GM19452 (cell line): ENCODE results near the gene KCNIP3.
"Not testable (repeated sequence)": the region's sequence is repeated elsewhere in the genome, so short reads cannot be mapped to it uniquely, and the experiment has no call there.

Experiments used
- ATAC-seq: cut with Tn5 transposase; IDR thresholded peaks from one replicate; pipeline ENCODE4 v1.9.1; 2021; ENCODE audit not compliant: unreplicated experiment

Gene KCNIP3

DNA sequence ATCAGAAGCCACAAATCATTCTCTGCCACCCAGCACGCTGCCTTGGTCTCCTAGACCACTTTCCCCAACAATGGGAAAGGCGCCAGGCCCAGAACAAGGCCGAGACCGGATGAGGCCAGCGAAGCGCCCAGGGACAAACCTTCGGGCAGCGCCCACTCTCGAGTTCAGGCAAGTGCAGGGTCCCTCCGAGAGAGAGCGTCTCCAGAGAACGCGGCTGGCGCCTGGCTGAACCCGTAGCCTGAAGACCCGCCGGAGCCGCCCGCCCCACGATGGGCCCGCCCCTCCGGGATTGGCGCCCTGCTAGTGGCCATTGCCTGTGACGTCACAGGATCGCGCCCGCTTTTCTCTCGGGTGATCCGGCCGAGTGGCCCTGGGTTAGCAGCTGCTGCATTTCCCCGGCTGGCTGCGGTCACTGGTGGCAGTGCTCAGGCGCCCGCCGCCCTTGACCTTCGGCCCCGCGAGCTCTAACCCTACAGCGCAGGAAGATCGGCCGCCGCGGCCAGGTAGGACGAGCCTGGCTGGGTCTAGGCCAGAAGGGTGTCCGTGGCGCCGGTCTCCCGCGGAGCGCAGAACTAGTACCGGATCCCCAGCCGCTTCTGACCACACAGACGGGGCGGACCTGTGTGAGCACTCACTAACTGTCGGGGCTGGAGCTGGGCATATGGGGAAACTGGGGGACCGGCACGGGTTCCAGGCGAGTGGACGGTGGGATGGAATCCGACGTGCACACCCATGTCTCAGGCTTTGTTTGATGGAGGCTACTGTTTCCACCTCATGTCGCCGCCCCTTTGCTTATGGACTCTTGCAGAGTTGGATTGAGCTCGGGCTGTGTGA lies 105.4 kb downstream of the KCNIP3 start, which contains the start of gene FAHD2A:
TSS of gene FAHD2A (plus strand) at position 339 of the 834 bp plus-strand sequence. CDS start 2,851 bp downstream, outside the sequence.
- peak; percentile 95 for ATAC-seq

DNA sequence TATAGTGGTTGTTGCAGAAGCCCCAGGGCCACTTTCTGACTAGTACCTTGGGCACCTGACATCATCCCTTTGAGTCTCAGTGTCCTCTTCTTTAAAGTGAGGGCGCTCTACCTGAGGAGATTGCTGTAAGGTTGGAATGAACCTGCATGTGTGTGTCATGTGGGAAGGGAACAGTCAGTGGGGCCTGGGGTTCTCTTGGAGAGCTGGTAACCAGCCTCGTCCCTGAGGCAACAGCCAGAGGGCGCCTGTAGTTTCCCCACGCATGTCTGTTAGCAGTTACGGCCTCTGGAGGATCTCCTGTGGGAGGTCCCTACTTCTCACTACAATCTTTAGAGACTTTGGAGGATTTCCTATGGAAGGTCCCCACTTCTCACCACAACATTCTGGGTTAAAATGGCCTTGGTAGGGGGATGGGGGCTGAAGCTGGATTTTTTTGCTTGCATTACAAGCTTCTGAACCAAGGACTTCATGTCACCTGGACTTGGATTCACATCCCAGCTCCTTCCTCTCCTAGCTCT lies 106.1 kb downstream of the KCNIP3 start:
- ATAC-seq = peak; percentile 19

DNA sequence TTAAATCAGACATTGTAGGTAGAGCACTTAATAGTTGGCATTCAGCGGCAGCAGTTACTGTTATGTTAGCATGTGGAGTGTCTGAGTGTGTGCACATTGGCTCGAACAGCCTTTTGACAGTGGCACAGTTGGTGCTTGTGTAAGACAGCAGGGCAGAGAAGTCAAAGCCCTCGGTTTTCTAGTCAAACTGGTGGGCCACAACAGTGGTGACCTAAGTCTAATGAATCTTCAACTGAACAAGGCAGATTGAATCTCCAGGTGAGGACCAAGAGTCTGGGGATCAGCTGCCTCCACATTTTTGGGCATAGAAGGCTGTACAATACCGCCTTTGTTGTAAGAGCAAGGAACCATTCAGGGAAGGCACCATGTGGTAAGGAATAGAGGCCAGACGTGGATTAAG lies 106.7 kb downstream of the KCNIP3 start:
- ATAC-seq = not testable (repeated sequence)

DNA sequence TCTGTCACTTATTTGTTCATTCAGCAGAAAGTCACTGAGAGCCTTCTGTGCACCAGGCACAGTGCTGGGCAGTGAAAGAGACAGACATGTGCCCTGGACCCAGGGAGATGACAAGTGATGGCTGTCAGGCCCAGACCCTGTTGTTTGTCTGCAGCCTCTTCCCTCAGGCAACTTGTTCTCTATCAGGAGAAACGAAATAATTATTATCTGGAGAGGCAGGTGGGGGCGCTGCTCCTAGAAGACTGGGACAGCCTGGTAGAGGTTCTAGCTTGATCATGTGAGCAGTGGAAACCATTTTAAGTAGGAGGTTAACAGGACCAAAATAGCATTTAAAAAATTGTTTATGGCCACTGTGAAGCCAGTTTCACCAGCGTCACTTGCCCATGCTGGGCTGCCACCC lies 107.5 kb downstream of the KCNIP3 start:
- ATAC-seq = not testable (repeated sequence)

DNA sequence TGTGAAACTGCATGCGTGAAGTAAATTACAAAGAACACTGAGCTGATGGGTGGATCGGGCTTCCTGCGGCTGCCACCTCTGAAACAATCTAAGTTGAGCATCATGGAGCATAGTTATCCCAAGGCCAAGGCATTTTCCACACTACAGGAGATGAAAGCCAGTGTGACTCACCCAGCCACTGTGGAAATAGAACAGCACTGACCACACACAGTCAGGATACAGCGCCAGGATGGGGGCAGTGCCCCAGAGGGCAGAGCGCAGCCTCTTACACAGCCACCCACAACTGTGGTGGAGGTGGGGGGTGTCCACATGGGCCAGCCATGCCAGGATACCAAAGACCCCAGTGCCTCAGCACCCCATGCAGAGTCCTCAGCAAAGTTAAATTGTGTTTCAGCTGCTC lies 114.1 kb downstream of the KCNIP3 start:
- not testable (repeated sequence) for ATAC-seq

DNA sequence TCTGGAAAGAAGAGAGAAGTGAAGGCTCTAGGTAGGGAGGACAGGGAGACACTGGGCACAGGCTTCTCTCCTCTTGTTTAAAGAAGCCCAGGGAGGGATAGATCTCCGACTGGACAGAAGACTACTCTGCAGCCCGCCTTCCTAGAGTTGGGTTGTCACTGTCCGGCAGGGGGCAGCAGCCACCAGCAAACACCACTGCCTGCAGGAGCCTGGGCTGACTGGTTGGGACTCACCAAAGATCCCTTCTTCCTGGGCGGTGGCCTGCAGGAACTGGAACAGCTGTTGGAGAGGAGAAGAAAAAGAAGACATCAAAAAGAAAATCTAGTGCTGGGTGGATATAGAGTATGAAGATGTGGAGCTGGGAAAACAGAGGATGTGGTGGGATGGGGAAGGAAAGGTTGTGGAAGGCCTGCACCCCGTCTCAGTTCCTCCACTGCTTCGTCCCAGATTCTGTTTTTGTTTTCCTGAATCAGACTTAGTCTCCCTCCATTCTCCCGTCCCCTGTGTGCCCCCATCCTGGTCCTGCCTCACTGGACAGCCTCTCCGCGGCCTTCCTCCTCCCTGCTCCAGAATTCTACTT lies 117.0 kb downstream of the KCNIP3 start:
- not testable (repeated sequence) for ATAC-seq

DNA sequence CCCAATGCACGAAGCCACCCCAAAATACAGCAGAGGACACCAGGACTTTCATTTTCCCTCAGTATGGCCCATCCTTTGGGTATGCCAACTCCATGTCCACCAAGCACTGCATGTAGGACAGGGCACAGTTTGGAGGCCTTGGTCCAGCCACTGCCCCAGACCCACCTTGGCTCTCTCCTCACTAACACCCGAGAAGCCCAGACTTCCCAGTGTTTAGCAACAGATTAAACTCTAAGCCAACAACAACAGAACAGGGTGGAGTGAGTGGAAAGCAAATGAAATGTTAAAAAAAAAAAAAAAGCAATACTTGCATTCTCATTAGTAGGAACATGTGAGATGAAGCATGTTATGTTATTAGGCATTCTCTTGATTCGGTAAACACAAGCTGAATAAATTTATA lies 118.0 kb downstream of the KCNIP3 start:
- ATAC-seq = not testable (repeated sequence)

DNA sequence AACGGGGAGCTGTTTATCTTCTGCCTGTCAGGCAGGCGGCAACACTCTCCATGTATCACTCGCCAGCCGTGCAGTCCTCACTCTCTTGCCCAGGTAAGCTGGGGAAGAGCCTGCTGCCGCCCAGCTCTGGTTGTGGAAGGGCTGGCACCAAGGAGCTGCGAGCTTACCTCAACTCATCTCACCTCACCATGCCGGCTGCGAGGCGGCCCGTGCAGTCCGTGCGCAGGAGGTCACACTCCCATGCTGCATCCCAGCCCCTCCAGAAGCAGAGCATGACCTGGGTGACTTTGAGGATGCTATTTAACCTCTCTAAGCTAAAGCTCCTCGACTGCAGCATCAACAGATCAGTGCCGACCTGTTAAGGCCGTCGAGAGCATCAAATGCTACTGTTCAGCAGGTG lies 118.4 kb downstream of the KCNIP3 start:
- not testable (repeated sequence) for ATAC-seq

DNA sequence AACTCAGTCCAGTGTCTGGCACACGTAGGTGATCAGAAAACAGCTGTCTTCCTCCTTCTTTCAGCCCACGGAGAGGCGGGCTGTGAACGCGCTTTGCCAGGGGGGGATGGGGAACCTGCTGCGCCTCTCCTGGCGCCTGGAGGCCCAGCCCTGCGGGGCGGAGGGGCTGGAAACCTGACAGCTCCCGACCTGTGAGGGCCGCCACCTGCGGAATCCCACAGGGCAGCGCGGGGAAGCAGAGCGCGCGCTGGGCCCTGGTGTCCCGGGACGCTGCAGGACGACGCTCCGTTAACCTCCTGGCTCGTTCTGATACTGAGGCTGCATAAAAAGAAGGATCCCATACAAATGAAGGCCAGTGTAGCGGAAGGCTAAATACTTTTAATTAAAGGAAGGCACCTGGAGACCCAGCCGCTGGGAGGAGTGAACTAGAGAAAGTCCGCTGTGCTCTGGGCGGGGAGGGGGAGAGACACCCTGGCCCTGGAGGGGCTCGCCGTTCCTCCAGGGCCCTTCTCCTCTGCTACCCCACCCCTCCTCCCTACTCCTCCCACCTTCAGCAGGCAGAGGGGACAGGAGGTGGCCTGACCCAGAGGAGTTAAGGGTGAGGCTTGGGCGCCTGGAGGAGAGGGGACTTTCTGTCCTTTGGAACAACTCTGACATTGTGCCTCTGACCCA lies 130.2 kb downstream of the KCNIP3 start:
- not testable (repeated sequence) for ATAC-seq

DNA sequence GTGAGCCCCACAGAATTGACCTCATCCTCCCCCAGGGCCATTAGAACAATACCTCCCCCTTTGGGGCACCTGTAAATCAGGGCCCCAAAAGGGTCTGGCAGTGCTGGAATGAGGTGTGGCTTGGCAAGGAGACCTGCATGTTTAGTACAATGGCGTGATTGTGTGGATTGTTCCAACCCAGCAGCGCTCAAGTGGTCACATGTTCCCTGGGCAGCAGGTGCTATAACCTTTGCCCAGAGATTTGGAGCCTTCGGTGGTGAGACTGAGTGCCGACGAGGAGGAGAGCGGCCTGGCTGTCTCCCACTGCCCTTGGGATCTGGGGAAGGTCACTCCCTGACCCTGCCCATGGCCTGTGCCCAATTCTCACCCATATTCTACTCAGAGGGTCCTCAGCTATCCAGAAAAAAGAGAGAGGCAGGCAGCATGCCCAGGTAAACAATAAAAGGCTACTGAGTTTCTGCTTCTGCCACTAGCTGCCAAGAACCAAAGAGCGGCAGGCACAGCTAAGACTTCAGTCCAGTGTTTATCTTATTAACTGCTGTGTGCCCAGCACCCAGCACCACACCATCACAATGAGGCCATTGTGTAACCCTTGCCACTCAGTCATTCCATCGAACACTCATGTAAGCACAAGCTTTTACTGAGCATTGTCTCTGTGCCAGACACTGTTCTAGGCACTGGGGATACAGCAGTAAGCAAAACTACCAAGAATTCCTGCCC lies 132.8 kb downstream of the KCNIP3 start:
- not testable (repeated sequence) for ATAC-seq

DNA sequence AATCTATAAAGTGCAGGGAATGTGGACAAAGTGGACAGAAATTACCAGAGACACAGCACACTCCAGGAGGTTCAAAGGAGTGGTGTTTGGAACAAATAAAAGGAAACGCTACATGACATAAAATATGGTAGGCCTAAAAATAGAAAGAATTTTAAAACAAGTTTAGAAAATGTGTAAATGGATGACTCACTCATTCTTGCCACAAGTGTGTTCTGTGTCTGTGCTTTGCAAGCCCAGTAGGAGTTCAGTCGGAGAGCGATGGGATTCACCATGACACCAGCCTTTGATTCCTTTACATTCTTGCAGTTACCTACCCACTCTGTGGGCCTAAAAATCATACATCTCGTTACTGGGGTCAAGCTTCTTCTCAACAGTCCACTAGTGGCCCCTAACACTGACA lies 136.2 kb downstream of the KCNIP3 start:
- not testable (repeated sequence) for ATAC-seq

DNA sequence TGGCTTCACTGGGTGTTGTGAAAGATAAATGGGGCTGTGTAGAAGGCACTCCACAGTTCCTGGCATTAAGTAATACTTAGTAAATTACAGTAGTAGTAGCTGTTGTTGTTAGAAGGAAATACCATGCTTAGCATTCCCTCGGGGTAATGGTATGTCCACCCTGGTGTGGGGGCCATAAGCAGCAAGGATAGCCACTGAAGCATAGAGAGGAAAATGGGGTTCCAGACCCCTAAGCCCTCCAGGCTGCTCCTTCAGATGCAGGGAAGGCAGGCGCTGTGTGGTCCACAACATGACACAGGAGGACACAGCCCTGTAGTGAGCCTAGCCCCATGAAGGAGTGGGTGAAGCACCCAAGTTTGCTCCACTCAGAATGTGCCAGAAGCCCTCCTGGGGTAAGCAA lies 136.8 kb downstream of the KCNIP3 start:
- not testable (repeated sequence) for ATAC-seq

DNA sequence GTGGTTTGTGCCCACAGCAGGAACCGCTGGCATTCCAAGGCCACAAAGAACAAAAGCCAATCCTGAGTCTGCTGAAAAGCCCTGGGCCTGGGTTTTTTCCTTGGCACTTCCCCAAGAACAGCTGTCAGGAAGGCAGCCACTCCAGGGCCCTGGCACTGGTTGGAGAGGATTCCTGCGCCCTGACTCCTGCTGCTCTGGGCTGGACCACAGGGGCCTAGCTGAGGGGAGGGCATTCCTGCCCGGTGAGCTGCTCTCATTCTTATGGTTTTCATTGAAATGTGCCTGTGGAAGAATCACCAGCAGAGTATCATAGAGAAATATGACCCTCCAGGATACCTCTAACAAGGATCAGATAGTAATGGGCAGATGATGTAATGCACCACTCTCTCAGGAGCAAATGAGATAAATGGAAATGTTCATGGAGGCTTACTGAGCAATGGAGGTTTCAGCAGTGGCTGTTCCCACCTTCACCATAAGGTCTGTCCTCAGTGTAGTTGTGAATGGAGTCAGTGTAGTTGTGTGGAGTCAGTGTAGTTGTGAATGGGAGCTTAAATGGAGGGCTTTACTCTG lies 137.4 kb downstream of the KCNIP3 start:
- not testable (repeated sequence) for ATAC-seq

DNA sequence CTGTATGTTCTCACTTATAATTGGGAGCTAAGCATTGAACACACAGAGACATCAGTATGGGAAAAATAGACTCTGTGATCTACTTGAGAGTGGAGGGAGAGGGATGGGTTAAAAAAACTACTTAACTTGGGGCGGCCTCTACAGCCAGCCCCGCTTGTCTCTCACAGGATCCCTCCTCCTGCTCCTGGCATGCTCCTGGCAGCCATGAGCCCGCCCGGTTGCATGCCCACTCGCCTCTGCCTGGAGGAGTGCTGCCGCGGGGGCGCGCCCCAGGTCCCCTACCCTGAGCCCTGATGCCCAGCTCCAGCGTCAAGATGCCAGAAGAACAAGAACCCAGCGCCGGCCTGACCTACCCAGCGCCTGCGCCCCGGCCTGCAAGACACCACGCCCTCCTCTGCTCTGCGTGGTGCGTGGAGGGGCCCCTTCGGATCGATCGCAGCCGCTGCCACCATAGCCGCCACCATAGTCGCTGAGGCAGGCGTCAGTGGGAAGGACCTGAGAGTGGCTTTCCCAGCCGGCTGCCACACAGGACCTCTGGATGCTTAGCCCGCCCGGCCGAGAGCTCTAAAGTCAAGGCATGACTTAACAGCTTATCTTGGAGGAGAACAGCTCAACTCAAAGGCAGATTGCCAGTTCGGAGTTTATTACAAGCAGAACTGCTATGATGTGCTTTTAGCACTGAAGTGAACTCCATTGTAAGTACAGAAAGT lies 138.2 kb downstream of the KCNIP3 start:
- not testable (repeated sequence) for ATAC-seq
